SK-N-MC (cell line): Measurements from ENCODE around the gene CACFD1.

Experiments used
- EZH2 ChIP-seq: fragments of 200-600 bp; sonication (generic); IDR thresholded peaks from one replicate; pipeline ENCODE4 v1.6.1; 2017; ENCODE audit warnings: antibody characterized with exemption
- POLR2AphosphoS5 ChIP-seq: IDR thresholded peaks from 2 replicates; pipeline ENCODE4 v1.6.1; 2012; ENCODE audit warnings: mild to moderate bottlenecking, low read depth, low read length, borderline replicate concordance

GRCh38 chr9:133449760-133450159 lies 10.0 kb upstream of the CACFD1 start:
- TF ChIP-seq EZH2 (no peak), POLR2AphosphoS5 (no peak)
